HepG2 (cell line): Measurements from ENCODE around the gene C2orf76. TPM values are rescaled to one million over a fixed set of nuclear protein-coding genes. Genes with fewer than 3 reads are reported as not detected.
A peak's percentile ranks its signal among the peaks of the same experiment; 100 is the strongest.

Experiments
- AKAP8 ChIP-seq: sonication (generic); formaldehyde crosslinking; IDR thresholded peaks from 2 replicates; pipeline ENCODE4 v1.5.1; 2020; ENCODE audit warnings: mild to moderate bottlenecking, missing genetic modification reagents
- CEBPB ChIP-seq: IDR thresholded peaks from 2 replicates; pipeline ENCODE4 v1.6.1; 2011; ENCODE audit warnings: low read depth, low read length, improper control_type of control experiment, borderline replicate concordance
- ETV6 ChIP-seq: sonication (generic); formaldehyde crosslinking; conservative IDR thresholded peaks from 2 replicates; pipeline ENCODE4 v1.4.0; 2020; ENCODE audit warnings: missing genetic modification reagents
- FLYWCH1 ChIP-seq: sonication (generic); formaldehyde crosslinking; IDR thresholded peaks from 2 replicates; pipeline ENCODE4 v1.8.1; 2023; ENCODE audit warnings: mild to moderate bottlenecking, missing genetic modification reagents
- FOXJ3 ChIP-seq: sonication (generic); formaldehyde crosslinking; IDR thresholded peaks from 2 replicates; pipeline ENCODE4 v1.4.0; 2020; ENCODE audit warnings: missing genetic modification reagents, mild to moderate bottlenecking, borderline replicate concordance
- HCFC1 ChIP-seq: fragments of 150-350 bp; IDR thresholded peaks from 2 replicates; pipeline ENCODE4 v1.6.1; 2014; ENCODE audit warnings: low read depth, low read length
- HNRNPLL ChIP-seq: fragments of 200-400 bp; formaldehyde crosslinking; IDR thresholded peaks from 2 replicates; pipeline ENCODE4 v1.6.1; 2017; ENCODE audit warnings: mild to moderate bottlenecking, low read depth, low read length; ENCODE audit not compliant: poor library complexity, severe bottlenecking
- KLF6 ChIP-seq: IDR thresholded peaks from 2 replicates; pipeline ENCODE4 v1.8.0; 2016; ENCODE audit warnings: missing biosample characterization, missing genetic modification reagents
- MAFF ChIP-seq: IDR thresholded peaks from 2 replicates; pipeline ENCODE4 v1.6.1; 2011; ENCODE audit warnings: low read depth, low read length, improper control_type of control experiment
- MTF2 ChIP-seq: sonication (generic); formaldehyde crosslinking; IDR thresholded peaks from 2 replicates; pipeline ENCODE4 v1.5.0; 2020; ENCODE audit warnings: missing genetic modification reagents, borderline replicate concordance
- NR1H2 ChIP-seq: sonication (generic); formaldehyde crosslinking; IDR thresholded peaks from 2 replicates; pipeline ENCODE4 v1.8.1; 2022; ENCODE audit warnings: low read depth, missing genetic modification reagents, borderline replicate concordance
- NRL ChIP-seq: sonication (generic); formaldehyde crosslinking; IDR thresholded peaks from 2 replicates; pipeline ENCODE4 v1.5.0; 2020; ENCODE audit warnings: missing genetic modification reagents, mild to moderate bottlenecking, moderate library complexity, borderline replicate concordance
- ONECUT2 ChIP-seq: sonication (generic); formaldehyde crosslinking; IDR thresholded peaks from 2 replicates; pipeline ENCODE4 v1.4.0; 2020; ENCODE audit warnings: missing genetic modification reagents
- SIN3A ChIP-seq: IDR thresholded peaks from 2 replicates; pipeline ENCODE4 v1.6.1; 2011; ENCODE audit warnings: low read depth, mild to moderate bottlenecking, control low read depth, low read length, borderline replicate concordance
- SOX13 ChIP-seq, 3 experiments: fragments of 450-650 bp in 1 of 3; sonication (generic) in 1 of 3; formaldehyde crosslinking in 1 of 3; IDR thresholded peaks in 2 of 3; conservative IDR thresholded peaks in 1 of 3; 2 replicates each; pipeline versions ENCODE4 v1.5.0 to v1.6.1; 2016 to 2020; ENCODE audit warnings: antibody characterized with exemption in 1 of 3, mild to moderate bottlenecking in 1 of 3, missing compliant biosample characterization in 1 of 3, missing genetic modification reagents in 1 of 3, moderate library complexity in 1 of 3
- SSRP1 ChIP-seq: IDR thresholded peaks from 2 replicates; pipeline ENCODE4 v1.6.1; 2016; ENCODE audit warnings: control low read depth
- ZFP36L1 ChIP-seq: sonication (generic); formaldehyde crosslinking; IDR thresholded peaks from 2 replicates; pipeline ENCODE4 v1.8.0; 2022; ENCODE audit warnings: mild to moderate bottlenecking, missing genetic modification reagents, moderate library complexity
- ZNF318 ChIP-seq: sonication (generic); formaldehyde crosslinking; IDR thresholded peaks from 2 replicates; pipeline ENCODE4 v1.4.0; 2020; ENCODE audit warnings: mild to moderate bottlenecking, missing genetic modification reagents
- ZNF781 ChIP-seq: sonication (generic); formaldehyde crosslinking; IDR thresholded peaks from 2 replicates; pipeline ENCODE4 v1.5.1; 2020; ENCODE audit warnings: borderline replicate concordance, mild to moderate bottlenecking, missing genetic modification reagents; ENCODE audit errors: not compliant biosample characterization
- polyA plus RNA-seq, 8 experiments: library from polyadenylated mRNA; depleted of rRNA in 3 of 8; stranded (reverse) in 7 of 8; unstranded in 1 of 8; fragments of >200 nt; fragmentation: Illumina TruSeq in 4 of 8; extraction: Trizol in 4 of 8; gene quantifications; 2 replicates each; pipeline versions ENCODE4 v1.2.1 to v1.2.3, GENCODE V29; 2011 to 2016; ENCODE audit warnings: low read depth in 4 of 8, missing spikeins in 1 of 8, mixed read lengths in 1 of 8; ENCODE audit not compliant: insufficient read depth in 1 of 8
- total RNA-seq, 5 experiments: library from RNA; depleted of rRNA; stranded (reverse); fragments of >200 nt; fragmentation: Illumina TruSeq; extraction: Trizol; gene quantifications; 2 replicates each; pipeline ENCODE4 v1.2.3, GENCODE V29; 2016; ENCODE audit warnings: low read depth in 1 of 5
- TF ChIP-seq, protein P1 (sequence below): sonication (generic); formaldehyde crosslinking; IDR thresholded peaks from 2 replicates; pipeline ENCODE4 v1.5.0; 2020; ENCODE audit warnings: missing genetic modification reagents, mild to moderate bottlenecking, borderline replicate concordance

C2orf76 gene
- total and polyA plus RNA-seq, 2 of the 13 experiments (the other 11 are each of a cell fraction or from before 2014, with no cell fraction given): 7.7 to 8.5 TPM

- no peak for TF ChIP-seq ZNF318
- TF ChIP-seq MTF2 (CRISPR knock-in tag): 0 out of 2 replicates have a peak, but pooled peaks have one; percentile 40
- no peak for TF ChIP-seq KLF6 (CRISPR knock-in tag)
- TF ChIP-seq NR1H2: no peak
- 0 out of 2 replicates have a peak, but pooled peaks have one; percentile 61 for TF ChIP-seq FLYWCH1 (CRISPR knock-in tag)
- TF ChIP-seq MAFF: no peak
- no peak for TF ChIP-seq NRL (CRISPR knock-in tag)
- no peak; the same call in 1 of the 2 replicates for TF ChIP-seq SOX13 (IDR thresholded peaks at IDR 0.05)
- TF ChIP-seq SOX13 (CRISPR knock-in tag; conservative IDR thresholded peaks at IDR 0.05 in 1 of 2, IDR thresholded peaks at IDR 0.05 in 1 of 2): peak in 1 of 2 experiments; percentile 47; a peak in 2 of 4 replicates
- TF ChIP-seq SSRP1 (CRISPR knock-in tag): peak; percentile 54; the same call in 1 of the 2 replicates
- TF ChIP-seq ZNF781: no peak
- TF ChIP-seq ONECUT2 (CRISPR knock-in tag): no peak
- no peak for TF ChIP-seq SIN3A
- TF ChIP-seq HCFC1: no peak
- TF ChIP-seq HNRNPLL: no peak
- no peak for TF ChIP-seq ZFP36L1 (CRISPR knock-in tag)
- TF ChIP-seq AKAP8 (CRISPR knock-in tag): no peak
- peak; percentile 48; the same call in 1 of the 2 replicates for TF ChIP-seq CEBPB
- peak; percentile 44; the same call in 1 of the 2 replicates for TF ChIP-seq FOXJ3
- TF ChIP-seq ETV6: no peak
- TF ChIP-seq, protein P1, sequence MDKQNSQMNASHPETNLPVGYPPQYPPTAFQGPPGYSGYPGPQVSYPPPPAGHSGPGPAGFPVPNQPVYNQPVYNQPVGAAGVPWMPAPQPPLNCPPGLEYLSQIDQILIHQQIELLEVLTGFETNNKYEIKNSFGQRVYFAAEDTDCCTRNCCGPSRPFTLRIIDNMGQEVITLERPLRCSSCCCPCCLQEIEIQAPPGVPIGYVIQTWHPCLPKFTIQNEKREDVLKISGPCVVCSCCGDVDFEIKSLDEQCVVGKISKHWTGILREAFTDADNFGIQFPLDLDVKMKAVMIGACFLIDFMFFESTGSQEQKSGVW (CRISPR knock-in tag): no peak
Observed at GRCh38 chr2:119366161-119366648, 429 bp downstream of the C2orf76 start (continued).
